Left cardiac atrium (tissue), 2 donors: ENCODE results near the gene GNGT1. TPM values are rescaled to one million over a fixed set of nuclear protein-coding genes. Genes with fewer than 3 reads are reported as not detected.

Source experiments
- total RNA-seq, 2 donors: library from RNA; stranded (reverse); fragmentation: NEBNext Ultra II Directional; extraction: Animal tissue kit (Norgen Biotek cat#: 25700); gene quantifications; one replicate each; pipeline ENCODE4 v1.2.1, GENCODE V29; 2021
- donor health status: DM: no; HTN: yes; CAD: no; lungs with severe emphysema.
- donor health status: DM: yes; HTN: yes; CAD: no.

Gene GNGT1
- total RNA-seq, 2 donors from 2014 or later: not detected

Other genes starting within 250 kb of the GNGT1 start
- 1 to 10 TPM; 1.1 to 3.6 TPM for gene TFPI2, start 15.8 kb upstream of the GNGT1 start, total RNA-seq
- 10 to 100 TPM; 19.8 to 25.2 TPM for gene GNG11, start 15.2 kb downstream of the GNGT1 start, total RNA-seq
- gene BET1, start 97.8 kb downstream of the GNGT1 start, total RNA-seq: 10 to 100 TPM; 17.0 to 17.1 TPM